ENCODE results near the gene OR9G4.

The OR9G4 gene

GRCh38 chr11:56750190-56750589 lies 1.7 kb upstream of the OR9G4 start:
- no peak overlapping the region for H3K4me3 ChIP-seq (replicated peaks; ENCODE audit: low read depth, low read length)
- TF ChIP-seq, protein P1, sequence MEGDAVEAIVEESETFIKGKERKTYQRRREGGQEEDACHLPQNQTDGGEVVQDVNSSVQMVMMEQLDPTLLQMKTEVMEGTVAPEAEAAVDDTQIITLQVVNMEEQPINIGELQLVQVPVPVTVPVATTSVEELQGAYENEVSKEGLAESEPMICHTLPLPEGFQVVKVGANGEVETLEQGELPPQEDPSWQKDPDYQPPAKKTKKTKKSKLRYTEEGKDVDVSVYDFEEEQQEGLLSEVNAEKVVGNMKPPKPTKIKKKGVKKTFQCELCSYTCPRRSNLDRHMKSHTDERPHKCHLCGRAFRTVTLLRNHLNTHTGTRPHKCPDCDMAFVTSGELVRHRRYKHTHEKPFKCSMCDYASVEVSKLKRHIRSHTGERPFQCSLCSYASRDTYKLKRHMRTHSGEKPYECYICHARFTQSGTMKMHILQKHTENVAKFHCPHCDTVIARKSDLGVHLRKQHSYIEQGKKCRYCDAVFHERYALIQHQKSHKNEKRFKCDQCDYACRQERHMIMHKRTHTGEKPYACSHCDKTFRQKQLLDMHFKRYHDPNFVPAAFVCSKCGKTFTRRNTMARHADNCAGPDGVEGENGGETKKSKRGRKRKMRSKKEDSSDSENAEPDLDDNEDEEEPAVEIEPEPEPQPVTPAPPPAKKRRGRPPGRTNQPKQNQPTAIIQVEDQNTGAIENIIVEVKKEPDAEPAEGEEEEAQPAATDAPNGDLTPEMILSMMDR (IDR thresholded peaks at IDR 0.05; ENCODE audit: low read depth, low read length, missing control alignments): no peak
- no peak for DNase-seq (ENCODE audit: extremely low read depth, low read depth)

- DNase-seq (ENCODE audit: extremely low read depth, low read depth): no peak
- H3K4me3 ChIP-seq (replicated peaks; ENCODE audit: low read depth, low read length): no peak overlapping the region
- TF ChIP-seq, protein P1 (IDR thresholded peaks at IDR 0.05; ENCODE audit: low read depth, low read length, missing control alignments): no peak
Observed at GRCh38 chr11:56740886-56741285, 7.6 kb downstream of the OR9G4 start.

DNA sequence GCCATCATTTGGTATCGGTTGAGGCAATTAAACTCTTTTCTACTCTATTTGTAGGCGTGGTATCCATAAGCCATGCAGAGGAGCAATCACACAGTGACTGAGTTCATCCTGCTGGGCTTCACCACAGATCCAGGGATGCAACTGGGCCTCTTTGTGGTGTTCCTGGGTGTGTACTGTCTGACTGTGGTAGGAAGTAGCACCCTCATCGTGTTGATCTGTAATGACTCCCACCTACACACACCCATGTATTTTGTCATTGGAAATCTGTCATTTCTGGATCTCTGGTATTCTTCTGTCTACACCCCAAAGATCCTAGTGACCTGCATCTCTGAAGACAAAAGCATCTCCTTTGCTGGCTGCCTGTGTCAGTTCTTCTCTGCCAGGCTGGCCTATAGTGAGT lies 8.4 kb downstream of the OR9G4 start:
- no peak for DNase-seq (ENCODE audit: extremely low read depth, low read depth)
- H3K4me3 ChIP-seq (replicated peaks; ENCODE audit: low read depth, low read length): no peak overlapping the region
- TF ChIP-seq, protein P1 (IDR thresholded peaks at IDR 0.05; ENCODE audit: low read depth, low read length, missing control alignments): no peak

DNA sequence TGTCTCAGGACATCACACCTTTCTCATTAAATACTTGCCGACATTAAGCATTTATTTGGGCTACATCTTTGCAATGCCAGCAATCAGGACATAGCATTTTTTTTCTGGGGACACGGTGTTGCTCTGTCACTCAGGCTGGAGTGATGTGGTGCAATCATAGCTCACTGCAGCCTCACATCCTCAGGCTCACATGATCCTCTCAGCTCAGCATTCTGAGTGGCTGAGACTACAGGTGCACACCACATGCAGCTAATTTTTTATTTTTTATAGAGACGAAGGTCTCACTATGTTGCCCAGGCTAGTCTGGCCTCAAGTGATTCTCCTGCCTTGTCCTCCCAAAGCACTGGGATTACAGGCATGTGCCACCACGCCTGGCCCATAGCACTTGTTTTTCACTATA lies 28.0 kb downstream of the OR9G4 start:
- H3K4me3 ChIP-seq (replicated peaks; ENCODE audit: low read depth, low read length): no peak overlapping the region
- no peak for DNase-seq (ENCODE audit: extremely low read depth, low read depth)
- TF ChIP-seq, protein P1 (IDR thresholded peaks at IDR 0.05; ENCODE audit: low read depth, low read length, missing control alignments): no peak

DNA sequence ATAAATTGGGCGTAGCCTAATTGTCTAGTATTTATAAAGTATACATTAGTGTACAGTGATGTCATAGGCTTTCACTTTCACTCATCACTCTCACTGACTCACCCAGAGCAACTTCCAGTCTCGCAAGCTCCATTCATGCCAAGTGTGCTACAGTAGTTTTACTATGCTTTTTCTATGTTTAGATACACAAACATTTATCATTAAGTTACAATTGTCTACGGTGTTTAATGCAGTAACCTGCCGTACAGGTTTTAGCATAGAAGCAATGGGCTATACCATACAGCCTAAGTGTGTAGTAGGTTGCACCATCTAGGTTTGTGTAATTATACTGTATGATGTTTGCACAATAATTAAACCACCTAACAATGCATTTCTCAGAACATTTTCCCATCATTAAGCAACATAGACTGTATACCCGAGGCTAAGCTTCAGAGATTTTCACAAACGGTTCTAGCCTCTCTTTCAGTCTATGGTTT lies 32.1 kb downstream of the OR9G4 start:
- no peak for DNase-seq (ENCODE audit: extremely low read depth, low read depth)
- H3K4me3 ChIP-seq (replicated peaks; ENCODE audit: low read depth, low read length): no peak overlapping the region
- TF ChIP-seq, protein P1 (IDR thresholded peaks at IDR 0.05; ENCODE audit: low read depth, low read length, missing control alignments): no peak

DNA sequence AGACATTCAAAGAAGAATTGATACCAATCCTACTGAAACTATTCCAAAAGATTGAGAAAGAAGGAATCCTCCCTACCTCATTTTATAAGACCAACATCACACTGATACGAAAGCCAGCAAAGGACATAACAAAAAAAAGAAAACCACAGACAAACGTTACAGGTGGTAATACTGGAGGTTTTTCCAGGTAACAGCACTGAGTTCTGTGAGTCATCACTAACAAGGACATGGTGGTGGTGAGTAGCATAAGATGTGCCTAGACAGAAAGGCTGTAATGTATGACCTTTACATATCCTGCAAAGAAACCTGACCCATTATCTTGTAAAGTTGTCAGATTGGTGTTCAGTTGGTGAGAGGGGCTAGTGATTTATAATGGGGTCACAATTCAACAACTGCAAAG lies 34.3 kb downstream of the OR9G4 start:
- DNase-seq (ENCODE audit: extremely low read depth, low read depth): no peak
- H3K4me3 ChIP-seq (replicated peaks; ENCODE audit: low read depth, low read length): no peak overlapping the region
- TF ChIP-seq, protein P1 (IDR thresholded peaks at IDR 0.05; ENCODE audit: low read depth, low read length, missing control alignments): no peak

GRCh38 chr11:56706486-56706885 lies 42.0 kb downstream of the OR9G4 start:
- no peak overlapping the region for H3K4me3 ChIP-seq (replicated peaks; ENCODE audit: low read depth, low read length)
- TF ChIP-seq, protein P1 (IDR thresholded peaks at IDR 0.05; ENCODE audit: low read depth, low read length, missing control alignments): no peak
- no peak for DNase-seq (ENCODE audit: extremely low read depth, low read depth)
